ENCODE data around the gene CELF4.

DNA sequence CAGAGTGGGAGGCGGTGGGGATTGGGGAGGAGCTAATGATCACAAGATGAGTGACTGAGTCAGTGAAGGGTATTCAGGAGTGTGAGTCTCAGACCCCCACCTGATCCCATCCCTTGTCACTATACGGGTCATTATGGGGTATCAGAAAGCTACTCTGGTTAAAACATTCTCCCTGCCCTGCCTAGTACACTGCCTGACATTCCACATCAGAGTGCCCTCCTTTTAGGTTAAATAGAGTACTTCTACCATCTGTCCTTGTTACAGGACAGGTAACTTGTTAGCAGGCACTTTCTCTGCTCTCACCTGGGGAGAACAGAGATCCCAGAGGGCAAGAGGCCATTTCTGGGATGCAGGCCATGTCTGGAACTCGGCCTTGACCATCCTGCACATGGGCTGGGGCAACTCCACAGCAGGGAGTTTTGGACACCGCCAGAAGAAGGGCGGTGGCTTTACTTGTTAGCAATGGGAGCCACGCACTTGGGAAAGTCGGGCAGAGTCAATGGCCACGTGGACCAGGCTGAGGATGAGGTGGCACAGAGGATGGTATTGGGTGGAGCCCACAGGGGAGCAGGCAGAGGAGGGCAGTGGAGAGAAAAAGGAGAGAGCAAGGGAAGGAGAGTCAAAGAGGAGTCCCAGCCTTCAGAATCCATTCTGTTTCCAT lies 98.5 kb downstream of the CELF4 start:
- TF ChIP-seq, protein P1, sequence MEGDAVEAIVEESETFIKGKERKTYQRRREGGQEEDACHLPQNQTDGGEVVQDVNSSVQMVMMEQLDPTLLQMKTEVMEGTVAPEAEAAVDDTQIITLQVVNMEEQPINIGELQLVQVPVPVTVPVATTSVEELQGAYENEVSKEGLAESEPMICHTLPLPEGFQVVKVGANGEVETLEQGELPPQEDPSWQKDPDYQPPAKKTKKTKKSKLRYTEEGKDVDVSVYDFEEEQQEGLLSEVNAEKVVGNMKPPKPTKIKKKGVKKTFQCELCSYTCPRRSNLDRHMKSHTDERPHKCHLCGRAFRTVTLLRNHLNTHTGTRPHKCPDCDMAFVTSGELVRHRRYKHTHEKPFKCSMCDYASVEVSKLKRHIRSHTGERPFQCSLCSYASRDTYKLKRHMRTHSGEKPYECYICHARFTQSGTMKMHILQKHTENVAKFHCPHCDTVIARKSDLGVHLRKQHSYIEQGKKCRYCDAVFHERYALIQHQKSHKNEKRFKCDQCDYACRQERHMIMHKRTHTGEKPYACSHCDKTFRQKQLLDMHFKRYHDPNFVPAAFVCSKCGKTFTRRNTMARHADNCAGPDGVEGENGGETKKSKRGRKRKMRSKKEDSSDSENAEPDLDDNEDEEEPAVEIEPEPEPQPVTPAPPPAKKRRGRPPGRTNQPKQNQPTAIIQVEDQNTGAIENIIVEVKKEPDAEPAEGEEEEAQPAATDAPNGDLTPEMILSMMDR (IDR thresholded peaks at IDR 0.05): no peak
- TF ChIP-seq EP300 (IDR thresholded peaks at IDR 0.05): no peak
